Heart left ventricle (tissue), 16 donors: Measurements from ENCODE around the gene RAD51B. TPM values are rescaled to one million over a fixed set of nuclear protein-coding genes. Genes with fewer than 3 reads are reported as not detected.

ENCODE experiments used
- ATAC-seq, 4 donors: fragments of 200-7000 bp; cut with Tn5 transposase; one replicate each; pipeline ENCODE4 v1.9.1; 2020 to 2022; ENCODE audit warnings: moderate library complexity in 4 of 4, mild to moderate bottlenecking in 3 of 4, moderate number of reproducible peaks in 1 of 4
- DNase-seq, 5 donors: peaks; one replicate each; pipeline ENCODE4 v3.0.0-alpha.2; 2020
- H3K27ac ChIP-seq, 12 donors: fragments of 200-600 bp; sonication (generic) in 4 of 12; one replicate each; pipeline versions ENCODE4 v1.5.0 to v1.8.0; 2016 to 2022; ENCODE audit warnings: mild to moderate bottlenecking in 2 of 12
- H3K27me3 ChIP-seq, 9 donors: fragments of 200-600 bp; sonication (generic) in 2 of 9; one replicate each; pipeline versions ENCODE4 v1.5.1 to v1.8.0; 2016 to 2022; ENCODE audit warnings: mild to moderate bottlenecking in 3 of 9
- H3K36me3 ChIP-seq, 9 donors: fragments of 200-600 bp; sonication (generic) in 2 of 9; one replicate each; pipeline versions ENCODE4 v1.5.0 to v1.8.0; 2018 to 2022; ENCODE audit warnings: mild to moderate bottlenecking in 2 of 9
- H3K4me1 ChIP-seq, 12 donors: fragments of 200-600 bp; sonication (generic) in 4 of 12; one replicate each; pipeline versions ENCODE4 v1.5.0 to v1.8.0; 2016 to 2022; ENCODE audit warnings: mild to moderate bottlenecking in 3 of 12
- H3K4me3 ChIP-seq, 12 donors: fragments of 200-600 bp; sonication (generic) in 4 of 12; one replicate each; pipeline versions ENCODE4 v1.5.0 to v1.8.0; 2017 to 2022; ENCODE audit warnings: mild to moderate bottlenecking in 9 of 12, moderate library complexity in 4 of 12
- H3K9me3 ChIP-seq, 12 donors: fragments of 200-600 bp; sonication (generic) in 4 of 12; one replicate each; pipeline versions ENCODE4 v1.5.0 to v1.8.0; 2016 to 2022; ENCODE audit warnings: mild to moderate bottlenecking in 1 of 12
- POLR2A ChIP-seq, 2 donors: fragments of 450-650 bp; IDR thresholded peaks; one replicate each; pipeline ENCODE4 v1.6.1; 2017; ENCODE audit warnings: antibody characterized with exemption in 2 of 2, mild to moderate bottlenecking in 2 of 2, moderate library complexity in 2 of 2
- WGBS, 4 donors: extraction: QIAGEN DNeasy Blood & Tissue Kit in 2 of 4; methylation state at CpG; one replicate each; pipeline versions ENCODE4 v1.1.5 to v1.1.7; 2013 to 2018; 5-methylcytosine and 5-hydroxymethylcytosine counted together
- intact Hi-C, 10 donors: fragments of 100-400 bp; cut with DNase I; formaldehyde crosslinking; loops; one replicate each; pipeline versions ENCODE4 v1.11.1 to v1.14.2; 2022
- polyA plus RNA-seq, 2 donors: library from polyadenylated mRNA; stranded (reverse); fragments of 200-250 nt; gene quantifications; one replicate each; pipeline ENCODE4 v1.2.3, GENCODE V29; 2013
- total RNA-seq, 9 donors: library from RNA; depleted of rRNA in 2 of 9; stranded (reverse); fragments of >200 nt in 2 of 9; fragmentation: NEBNext Ultra II Directional in 3 of 9; extraction: Animal tissue kit (Norgen Biotek cat#: 25700) in 3 of 9; gene quantifications; one replicate each; pipeline versions ENCODE4 v1.1.0 to v1.2.4, GENCODE V29; 2016 to 2023
- TF ChIP-seq, protein P1 (sequence below), 12 donors: fragments of 200-600 bp; sonication (generic) in 4 of 12; IDR thresholded peaks; one replicate each; pipeline versions ENCODE4 v1.5.0 to v1.8.0; 2018 to 2022; ENCODE audit warnings: antibody characterized with exemption in 12 of 12, mild to moderate bottlenecking in 5 of 12
- donor health status: ischemic (EF 13 %, LVEDD 7.1; RV severe dilation, severe dysfunction).
- donor health status: healthy with polysubstance abuse.
- donor health status: DM: no; HTN: yes; CAD: no.
- donor health status: DM: no; HTN: no; CAD: no.
- donor health status: ischemic (EF 25% LVEDD 6.9; RV normal size, moderate dysfunction).
- donor health status: ischemic (EF 25% LVEDD 5.7; RV mildly dilated, moderate dysfunction).
- donor health status: healthy.
- donor health status: DM: yes; HTN: yes; CAD: no.
- donor health status: ischemic (EF 35%, LVEDD 5.7; RV mildly dilated, moderate dysfunction).
- donor health status: nonischemic (EF 11% LVEDD 7.7; RV severe dilation, severe dysfunction).
- donor health status: DM: yes; HTN: yes; CAD: no.
- donor health status: PGD.
- donor health status: ischemic (EF 29% LVEDD 5.4; RV normal size, mild dysfunction).
- donor health status: nonischemic (EF 23%, LVEDD 6.1; RV moderate dilation, normal function).

RAD51B gene
- total and polyA plus RNA-seq, 11 donors, result 1.3 to 11.3 (median 3.2) TPM

GRCh38 chr14:68587931-68588330 is 768.4 kb downstream of the RAD51B start:
- TF ChIP-seq, protein P1, sequence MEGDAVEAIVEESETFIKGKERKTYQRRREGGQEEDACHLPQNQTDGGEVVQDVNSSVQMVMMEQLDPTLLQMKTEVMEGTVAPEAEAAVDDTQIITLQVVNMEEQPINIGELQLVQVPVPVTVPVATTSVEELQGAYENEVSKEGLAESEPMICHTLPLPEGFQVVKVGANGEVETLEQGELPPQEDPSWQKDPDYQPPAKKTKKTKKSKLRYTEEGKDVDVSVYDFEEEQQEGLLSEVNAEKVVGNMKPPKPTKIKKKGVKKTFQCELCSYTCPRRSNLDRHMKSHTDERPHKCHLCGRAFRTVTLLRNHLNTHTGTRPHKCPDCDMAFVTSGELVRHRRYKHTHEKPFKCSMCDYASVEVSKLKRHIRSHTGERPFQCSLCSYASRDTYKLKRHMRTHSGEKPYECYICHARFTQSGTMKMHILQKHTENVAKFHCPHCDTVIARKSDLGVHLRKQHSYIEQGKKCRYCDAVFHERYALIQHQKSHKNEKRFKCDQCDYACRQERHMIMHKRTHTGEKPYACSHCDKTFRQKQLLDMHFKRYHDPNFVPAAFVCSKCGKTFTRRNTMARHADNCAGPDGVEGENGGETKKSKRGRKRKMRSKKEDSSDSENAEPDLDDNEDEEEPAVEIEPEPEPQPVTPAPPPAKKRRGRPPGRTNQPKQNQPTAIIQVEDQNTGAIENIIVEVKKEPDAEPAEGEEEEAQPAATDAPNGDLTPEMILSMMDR (IDR thresholded peaks at IDR 0.05), result no peak
- no peak for TF ChIP-seq POLR2A (IDR thresholded peaks at IDR 0.05)
- 90 to 92% (median 91%) methylated on average over 6 of the region's 6 CpGs for WGBS, 4 donors
- ATAC-seq, result no peak
- H3K27me3 ChIP-seq, result no peaks in the 10 kb centered on the region
- no peaks in the 10 kb centered on the region for H3K36me3 ChIP-seq
- DNase-seq, result no peak
- no peaks in the 10 kb centered on the region for H3K9me3 ChIP-seq
- no peak overlapping the region for H3K4me3 ChIP-seq
- peak overlapping the region in 9 of 12 donors; percentile 31 to 89 (median 52) for H3K27ac ChIP-seq
- peaks cover 13 to 56% (median 36%) of the 10 kb centered on the region in 12 donors for H3K4me1 ChIP-seq
- intact Hi-C loops, result no loop called here

- TF ChIP-seq, protein P1 (IDR thresholded peaks at IDR 0.05), result no peak
- TF ChIP-seq POLR2A (IDR thresholded peaks at IDR 0.05), result no peak
- H3K4me3 ChIP-seq, result no peak overlapping the region
- 25 to 41% (median 26%) methylated on average over 7 of the region's 7 CpGs for WGBS, 4 donors
- intact Hi-C loops, result loop anchor here in 2 of 10 donors (10.0 kb wide), 2 partner anchors 135 to 335 kb away; no protein-coding TSS in a partner anchor
- no peaks in the 10 kb centered on the region for H3K36me3 ChIP-seq
- ATAC-seq (peak; percentile 72 to 84 (median 81)), DNase-seq (peak; percentile 54 to 86 (median 65))
- peak overlapping the region; percentile 50 to 89 (median 72) for H3K27ac ChIP-seq
- H3K27me3 ChIP-seq, result no peaks in the 10 kb centered on the region
- H3K9me3 ChIP-seq, result no peaks in the 10 kb centered on the region
- peaks cover 13 to 67% (median 33%) of the 10 kb centered on the region in 12 donors for H3K4me1 ChIP-seq
Measured at GRCh38 chr14:68589447-68590200, 770.0 kb downstream of the RAD51B start.

DNA sequence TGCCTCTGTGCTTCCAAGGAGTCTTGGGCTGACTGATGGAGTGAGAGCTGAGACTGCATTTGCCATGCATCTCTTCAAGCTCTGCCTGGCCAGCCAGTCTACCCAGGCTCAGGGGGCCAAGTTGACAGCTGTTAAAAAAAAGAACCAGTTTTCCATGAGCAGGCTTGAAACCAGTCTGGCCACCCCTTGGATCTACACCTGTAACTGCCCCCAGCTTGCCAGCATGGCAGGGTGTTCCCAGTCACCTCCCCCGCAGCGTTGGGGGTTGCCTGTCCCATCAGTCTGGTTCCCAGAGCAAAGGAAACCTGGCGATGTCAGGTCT is 770.6 kb downstream of the RAD51B start:
- WGBS, 4 donors, result 96 to 100% (median 99%) methylated on average over 1 to 3 of the region's 3 CpGs
- no peaks in the 10 kb centered on the region for H3K36me3 ChIP-seq
- DNase-seq (no peak), ATAC-seq (no peak)
- no peaks in the 10 kb centered on the region for H3K27me3 ChIP-seq
- TF ChIP-seq, protein P1 (IDR thresholded peaks at IDR 0.05), result no peak
- TF ChIP-seq POLR2A (IDR thresholded peaks at IDR 0.05), result no peak
- H3K4me3 ChIP-seq, result no peak overlapping the region
- peak overlapping the region; percentile 50 to 89 (median 72) for H3K27ac ChIP-seq
- peaks cover 12 to 63% (median 32%) of the 10 kb centered on the region in 12 donors for H3K4me1 ChIP-seq
- H3K9me3 ChIP-seq, result no peaks in the 10 kb centered on the region
- intact Hi-C loops, result loop anchor here in 2 of 10 donors (10.0 kb wide), 2 partner anchors 135 to 335 kb away; no protein-coding TSS in a partner anchor

- H3K27me3 ChIP-seq, result no peaks in the 10 kb centered on the region
- DNase-seq (no peak), ATAC-seq (no peak)
- no peaks in the 10 kb centered on the region for H3K9me3 ChIP-seq
- no peak overlapping the region for H3K4me3 ChIP-seq
- TF ChIP-seq, protein P1 (IDR thresholded peaks at IDR 0.05), result no peak
- TF ChIP-seq POLR2A (IDR thresholded peaks at IDR 0.05), result no peak
- peaks cover 9 to 54% (median 32%) of the 10 kb centered on the region in 12 donors for H3K4me1 ChIP-seq
- WGBS, 4 donors, result 96 to 100% (median 98%) methylated on average over 4 of the region's 4 CpGs
- intact Hi-C loops, result loop anchor here in 2 of 10 donors (10.0 kb wide), 2 partner anchors 133 to 337 kb away; no protein-coding TSS in a partner anchor
- H3K27ac ChIP-seq, result peak overlapping the region in 1 of 12 donors; percentile 89
- no peaks in the 10 kb centered on the region for H3K36me3 ChIP-seq
Measured at GRCh38 chr14:68591786-68592185, 772.2 kb downstream of the RAD51B start.
